Suprapubic skin (tissue), 4 donors: ENCODE measurements around the gene SETD3. TPM values are rescaled to one million over a fixed set of nuclear protein-coding genes. Genes with fewer than 3 reads are reported as not detected.

ENCODE experiments used
- DNase-seq, 2 donors: peaks; one replicate each; pipeline ENCODE4 v3.0.0-alpha.2; 2019; ENCODE audit warnings: low spot score in 2 of 2
- H3K27ac ChIP-seq: fragments of 200-600 bp; sonication (generic); one replicate; pipeline ENCODE4 v1.5.1; 2019
- H3K27me3 ChIP-seq: fragments of 200-600 bp; sonication (generic); one replicate; pipeline ENCODE4 v1.5.1; 2019
- H3K36me3 ChIP-seq: fragments of 200-600 bp; sonication (generic); one replicate; pipeline ENCODE4 v1.5.1; 2019
- H3K4me1 ChIP-seq: fragments of 200-600 bp; sonication (generic); one replicate; pipeline ENCODE4 v1.5.1; 2019
- H3K4me3 ChIP-seq: fragments of 200-600 bp; sonication (generic); one replicate; pipeline ENCODE4 v1.5.1; 2019; ENCODE audit warnings: mild to moderate bottlenecking
- H3K9me3 ChIP-seq: fragments of 200-600 bp; sonication (generic); one replicate; pipeline ENCODE4 v1.5.1; 2019
- EP300 ChIP-seq: sonication (generic); formaldehyde crosslinking; IDR thresholded peaks from one replicate; pipeline ENCODE4 v1.6.1; 2017; ENCODE audit warnings: antibody characterized with exemption
- POLR2A ChIP-seq, 2 donors: fragments of 450-650 bp; IDR thresholded peaks; one replicate each; pipeline ENCODE4 v1.6.1; 2017; ENCODE audit warnings: antibody characterized with exemption in 2 of 2, mild to moderate bottlenecking in 2 of 2, moderate library complexity in 2 of 2
- POLR2AphosphoS5 ChIP-seq, 3 donors: sonication (generic); formaldehyde crosslinking; IDR thresholded peaks; one replicate each; pipeline ENCODE4 v1.6.1; 2017; ENCODE audit warnings: antibody characterized with exemption in 3 of 3
- WGBS: methylation state at CpG from one replicate; pipeline ENCODE4 v1.1.5; 2018; 5-methylcytosine and 5-hydroxymethylcytosine counted together
- total RNA-seq, 4 donors: library from RNA; depleted of rRNA; stranded (reverse); fragments of >200 nt; gene quantifications; one replicate each; pipeline ENCODE4 v1.1.0, GENCODE V29; 2016
- TF ChIP-seq, protein P1 (sequence below), 2 donors: fragments of 200-600 bp in 1 of 2; fragments of 450-650 bp in 1 of 2; sonication (generic) in 1 of 2; IDR thresholded peaks; one replicate each; pipeline ENCODE4 v1.5.1; 2016 to 2019; ENCODE audit warnings: antibody characterized with exemption in 2 of 2, mild to moderate bottlenecking in 1 of 2, moderate library complexity in 1 of 2

SETD3 gene
- total RNA-seq, 4 donors from 2014 or later, result 50.2 to 57.5 (median 54.8) TPM

- 94% methylated on average over 1 of the region's 1 CpG for WGBS
- no peak overlapping the region for H3K27ac ChIP-seq
These were observed 57.2 kb downstream of the SETD3 start for GRCh38 chr14:99423434-99423833.

GRCh38 chr14:99422228-99423010 is 58.2 kb downstream of the SETD3 start:
- Histone ChIP-seq H3K27me3 (no peaks in the 10 kb centered on the region), H3K4me3 (no peak overlapping the region), H3K36me3 (peaks cover 13% of the 10 kb centered on the region), H3K4me1 (peaks cover 10% of the 10 kb centered on the region), H3K27ac (no peak overlapping the region), H3K9me3 (no peaks in the 10 kb centered on the region)
- 93% methylated on average over 7 of the region's 7 CpGs for WGBS
- DNase-seq, result no peak
- no peak for TF ChIP-seq EP300

More at GRCh38 chr14:99423434-99423833, 57.2 kb downstream of the SETD3 start:
- no peak for DNase-seq
- Histone ChIP-seq H3K4me1 (peaks cover 10% of the 10 kb centered on the region), H3K9me3 (no peaks in the 10 kb centered on the region), H3K36me3 (peaks cover 20% of the 10 kb centered on the region), H3K4me3 (no peak overlapping the region), H3K27me3 (no peaks in the 10 kb centered on the region)
- TF ChIP-seq, protein P1, sequence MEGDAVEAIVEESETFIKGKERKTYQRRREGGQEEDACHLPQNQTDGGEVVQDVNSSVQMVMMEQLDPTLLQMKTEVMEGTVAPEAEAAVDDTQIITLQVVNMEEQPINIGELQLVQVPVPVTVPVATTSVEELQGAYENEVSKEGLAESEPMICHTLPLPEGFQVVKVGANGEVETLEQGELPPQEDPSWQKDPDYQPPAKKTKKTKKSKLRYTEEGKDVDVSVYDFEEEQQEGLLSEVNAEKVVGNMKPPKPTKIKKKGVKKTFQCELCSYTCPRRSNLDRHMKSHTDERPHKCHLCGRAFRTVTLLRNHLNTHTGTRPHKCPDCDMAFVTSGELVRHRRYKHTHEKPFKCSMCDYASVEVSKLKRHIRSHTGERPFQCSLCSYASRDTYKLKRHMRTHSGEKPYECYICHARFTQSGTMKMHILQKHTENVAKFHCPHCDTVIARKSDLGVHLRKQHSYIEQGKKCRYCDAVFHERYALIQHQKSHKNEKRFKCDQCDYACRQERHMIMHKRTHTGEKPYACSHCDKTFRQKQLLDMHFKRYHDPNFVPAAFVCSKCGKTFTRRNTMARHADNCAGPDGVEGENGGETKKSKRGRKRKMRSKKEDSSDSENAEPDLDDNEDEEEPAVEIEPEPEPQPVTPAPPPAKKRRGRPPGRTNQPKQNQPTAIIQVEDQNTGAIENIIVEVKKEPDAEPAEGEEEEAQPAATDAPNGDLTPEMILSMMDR (IDR thresholded peaks at IDR 0.05), result no peak
- TF ChIP-seq POLR2AphosphoS5 (IDR thresholded peaks at IDR 0.05), result no peak

DNA sequence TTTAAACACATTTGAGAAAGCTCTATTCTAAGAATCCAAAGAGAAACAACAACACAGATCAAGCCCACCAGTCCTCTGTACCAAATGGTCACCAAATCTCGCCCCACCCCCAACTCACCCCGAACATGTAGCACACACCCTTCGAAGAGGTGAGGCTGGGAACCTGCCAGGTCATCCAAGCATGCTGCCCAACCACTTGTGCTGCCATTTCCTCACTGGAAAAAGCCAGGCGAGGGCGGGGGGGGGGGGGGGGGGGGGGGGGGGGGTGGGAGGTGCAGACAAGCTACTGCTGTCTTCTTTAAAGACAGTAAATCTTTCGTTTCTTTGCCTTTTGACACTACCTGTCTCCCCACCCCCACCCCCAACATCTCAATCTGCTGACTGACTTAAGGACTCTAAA is 59.9 kb downstream of the SETD3 start:
- Histone ChIP-seq H3K36me3 (peaks cover 8% of the 10 kb centered on the region), H3K9me3 (no peaks in the 10 kb centered on the region), H3K4me3 (no peak overlapping the region), H3K4me1 (peaks cover 10% of the 10 kb centered on the region), H3K27ac (no peak overlapping the region), H3K27me3 (no peaks in the 10 kb centered on the region)
- 64% methylated on average over 5 of the region's 6 CpGs for WGBS
- TF ChIP-seq, protein P1 (IDR thresholded peaks at IDR 0.05), result no peak
- TF ChIP-seq EP300 (no peak), POLR2AphosphoS5 (IDR thresholded peaks at IDR 0.05) (no peak)
- no peak for DNase-seq

DNA sequence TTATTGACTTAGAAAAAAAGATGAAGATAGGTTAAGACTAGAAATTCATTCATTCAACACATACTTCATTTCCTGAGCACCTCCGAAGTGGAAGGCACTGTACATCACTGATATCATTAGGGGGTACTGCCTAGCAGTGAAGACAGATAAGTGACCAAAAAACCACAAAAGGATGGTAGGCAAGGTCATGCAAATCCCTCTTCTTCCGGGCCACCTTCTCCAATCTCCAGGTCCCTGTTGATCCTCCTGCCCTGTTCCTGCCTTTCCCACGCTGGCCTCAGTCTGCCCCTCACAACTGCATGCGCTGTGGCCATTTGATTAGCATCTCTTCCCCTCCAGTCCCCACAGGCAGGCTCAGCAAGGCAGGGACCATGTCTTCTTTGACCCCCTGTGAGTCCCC is 60.8 kb downstream of the SETD3 start:
- no peak for TF ChIP-seq POLR2A (IDR thresholded peaks at IDR 0.05)
- TF ChIP-seq, protein P1 (IDR thresholded peaks at IDR 0.05), result no peak
- no peak for TF ChIP-seq EP300
- TF ChIP-seq POLR2AphosphoS5 (IDR thresholded peaks at IDR 0.05), result no peak
- Histone ChIP-seq H3K4me1 (peaks cover 9% of the 10 kb centered on the region), H3K27ac (no peak overlapping the region), H3K36me3 (peaks cover 6% of the 10 kb centered on the region), H3K27me3 (no peaks in the 10 kb centered on the region), H3K9me3 (no peaks in the 10 kb centered on the region), H3K4me3 (no peak overlapping the region)
- DNase-seq, result no peak
- 97% methylated on average over 4 of the region's 4 CpGs for WGBS

GRCh38 chr14:99418242-99418641 is 62.4 kb downstream of the SETD3 start:
- H3K27ac ChIP-seq, result no peak overlapping the region
- no peak for DNase-seq
- peaks cover 2% of the 10 kb centered on the region for H3K4me1 ChIP-seq
- no peaks in the 10 kb centered on the region for H3K9me3 ChIP-seq
- peaks cover under 1% of the 10 kb centered on the region for H3K36me3 ChIP-seq
- H3K4me3 ChIP-seq, result no peak overlapping the region
- H3K27me3 ChIP-seq, result no peaks in the 10 kb centered on the region
- TF ChIP-seq, protein P1 (IDR thresholded peaks at IDR 0.05), result no peak
- TF ChIP-seq EP300 (no peak), POLR2A (IDR thresholded peaks at IDR 0.05) (no peak), POLR2AphosphoS5 (IDR thresholded peaks at IDR 0.05) (no peak)
- WGBS, result 47% methylated on average over 1 of the region's 1 CpG
